HS-27A (cell line): ENCODE results near the gene RAN.
"Not testable (repeated sequence)": the region's sequence is repeated elsewhere in the genome, so short reads cannot be mapped to it uniquely, and the experiment has no call there.

Experiments used
- DNase-seq: peaks from one replicate; pipeline ENCODE4 v3.0.0-alpha.2; 2012; ENCODE audit warnings: low read depth, missing footprints

The RAN gene

DNA sequence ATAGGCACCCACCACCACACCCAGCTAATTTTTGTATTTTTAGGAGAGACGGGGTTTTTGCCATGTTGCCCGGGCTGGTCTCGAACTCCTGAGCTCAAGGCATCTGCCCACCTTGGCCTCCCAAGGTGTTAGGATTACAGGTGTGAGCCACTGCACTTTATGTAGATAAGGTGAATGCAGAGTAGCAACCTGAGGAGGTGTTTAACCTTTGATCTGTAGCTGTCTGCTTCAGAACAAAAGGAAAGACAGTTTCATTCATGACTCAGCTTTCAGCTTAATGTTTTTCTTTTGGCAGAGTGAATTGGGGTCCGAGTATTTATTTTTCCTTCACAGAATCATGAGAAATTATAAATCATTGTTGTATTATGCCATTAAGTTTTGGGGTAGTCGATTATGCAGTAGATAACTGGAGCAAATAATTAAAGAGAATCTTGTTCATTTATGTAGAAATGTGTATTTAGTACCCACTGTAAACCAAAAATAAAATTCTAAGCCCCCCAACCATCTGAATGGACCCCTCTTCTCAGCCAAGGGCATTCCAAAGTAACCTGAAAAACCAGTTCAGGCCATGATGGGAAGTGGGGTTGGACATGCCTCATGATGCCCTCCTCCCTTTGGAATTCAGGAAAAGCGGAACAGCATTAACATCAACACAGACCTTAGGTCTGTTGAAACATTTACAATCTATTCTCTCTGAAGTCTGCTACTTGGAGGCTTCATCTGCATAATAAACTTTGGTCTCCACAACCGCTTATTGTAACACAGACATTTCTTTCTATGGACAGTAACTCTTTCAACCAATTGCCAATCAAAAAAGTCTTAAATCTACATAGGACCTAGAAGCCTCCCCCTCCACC lies 22.1 kb upstream of the RAN start:
- no peak for DNase-seq

DNA sequence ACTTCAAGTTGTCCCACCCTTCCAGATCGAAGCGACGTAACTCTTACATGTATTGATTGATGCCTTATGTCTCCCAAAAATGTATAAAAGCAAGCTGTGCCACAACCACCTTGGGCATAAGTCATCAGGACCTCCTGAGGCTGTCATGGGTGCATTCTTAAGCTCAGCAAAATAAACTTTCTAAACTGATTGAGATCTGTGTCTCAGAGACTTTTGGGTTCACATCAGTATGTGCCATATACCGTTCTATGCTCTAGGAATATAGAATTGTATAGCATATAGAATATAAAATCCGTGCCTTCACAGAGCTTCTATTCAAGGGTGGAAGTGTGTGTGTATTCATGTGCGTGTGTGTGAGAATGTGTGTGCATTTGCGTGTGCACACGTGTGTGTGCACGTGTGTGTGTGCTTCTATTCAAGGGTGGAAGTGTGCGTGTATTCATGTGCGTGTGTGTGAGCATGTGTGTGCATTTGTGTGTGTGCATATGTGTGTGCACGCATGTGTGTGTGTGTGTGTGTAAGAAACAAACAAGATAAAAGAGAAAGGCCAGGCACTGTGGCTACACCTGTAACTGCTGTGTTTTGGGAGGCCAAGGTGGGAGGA lies 21.3 kb upstream of the RAN start:
- no peak for DNase-seq

DNA sequence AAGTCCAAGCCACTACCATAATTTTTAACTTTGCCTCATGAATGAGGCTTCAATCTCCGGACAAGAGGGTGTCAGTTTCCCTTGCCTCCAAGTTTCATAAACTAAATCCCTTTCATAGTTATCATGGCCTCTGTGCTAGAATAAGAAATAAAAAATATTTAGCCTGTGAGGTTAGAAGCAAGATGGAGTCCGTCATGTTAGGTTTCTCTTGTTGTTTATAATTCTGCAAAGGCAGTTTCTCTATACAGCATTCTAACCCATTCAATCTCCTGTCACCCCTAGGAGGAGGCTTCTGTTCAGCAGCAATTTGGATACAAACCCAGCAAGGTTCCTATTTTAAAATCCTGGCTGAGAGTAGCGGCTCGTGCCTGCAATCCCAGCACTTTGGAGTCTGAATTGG lies 15.8 kb upstream of the RAN start:
- DNase-seq = no peak

DNA sequence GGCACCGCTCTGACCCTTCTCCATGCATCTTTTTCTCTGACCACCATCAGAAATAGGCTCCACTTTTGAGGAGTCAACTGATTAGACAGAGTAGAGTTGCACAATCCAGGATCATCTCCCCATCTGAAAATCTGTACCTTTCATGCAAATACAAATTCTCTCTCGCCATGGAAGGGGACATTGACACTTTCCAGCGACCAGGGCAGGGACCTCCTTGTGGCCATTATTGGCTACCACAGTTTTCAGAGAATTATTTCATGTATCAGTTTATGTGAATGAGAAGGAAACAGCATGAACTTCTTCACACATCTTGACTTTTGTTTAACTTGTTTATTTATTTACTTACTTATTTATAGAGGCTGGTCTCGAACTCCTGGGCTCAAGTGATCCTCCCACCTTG lies 13.8 kb upstream of the RAN start:
- no peak for DNase-seq

DNA sequence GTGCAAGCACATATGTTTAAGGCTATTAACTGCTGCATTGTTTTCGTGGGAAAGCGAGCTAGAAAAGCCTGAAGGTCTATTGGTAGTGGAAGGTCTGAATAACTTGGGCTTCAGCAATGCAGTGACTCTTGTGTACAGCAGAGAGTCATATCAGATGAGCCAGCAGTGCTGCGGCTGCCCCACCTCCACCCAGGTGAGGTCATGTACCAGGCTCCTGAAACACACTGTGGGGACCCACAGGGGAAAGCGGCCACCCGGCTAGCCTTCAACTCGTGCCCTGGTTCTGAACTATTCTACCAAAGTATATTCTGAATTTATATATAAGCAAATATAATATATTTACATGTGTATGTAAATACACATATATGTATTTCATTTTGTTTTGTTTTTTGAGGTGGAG lies 12.7 kb upstream of the RAN start:
- DNase-seq = no peak

DNA sequence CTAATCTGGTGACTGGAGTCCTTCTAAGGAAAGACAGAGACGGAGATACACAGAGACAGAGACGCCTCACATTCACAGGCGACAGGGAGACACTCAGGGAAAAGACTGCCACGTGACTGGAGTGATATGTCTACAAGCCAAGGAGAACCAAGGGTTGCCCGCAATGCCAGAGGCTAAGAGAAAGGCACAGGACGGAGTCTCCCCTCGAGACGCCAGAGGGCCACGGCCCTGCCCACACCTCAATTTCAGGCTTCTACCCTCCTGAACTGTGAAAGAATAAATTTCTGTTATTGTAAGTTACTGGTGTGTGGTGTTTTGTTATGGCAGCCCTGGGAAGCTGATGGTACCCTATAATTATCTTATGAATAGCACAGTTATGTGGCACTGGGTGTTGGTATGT lies 11.6 kb upstream of the RAN start:
- no peak for DNase-seq

DNA sequence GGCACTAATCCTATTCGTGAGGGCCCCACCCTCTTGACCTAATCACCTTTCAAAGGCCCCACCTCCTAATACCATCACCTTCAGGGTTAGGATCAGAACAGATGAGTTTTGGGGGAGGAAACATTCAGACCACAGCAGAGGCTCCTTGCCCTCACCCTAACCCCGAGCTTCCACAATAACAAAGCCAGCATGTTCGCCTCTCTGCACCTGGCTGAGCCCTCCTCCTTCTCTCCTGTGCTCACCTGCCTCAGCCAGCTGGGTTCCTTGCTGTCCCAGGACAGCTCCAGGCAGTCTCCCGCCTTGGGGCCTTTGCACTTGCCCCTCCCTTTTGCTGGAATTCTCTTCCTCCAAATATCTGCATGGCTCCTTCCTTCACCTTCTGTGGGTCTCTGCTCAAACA lies 9.7 kb upstream of the RAN start:
- no peak for DNase-seq

DNA sequence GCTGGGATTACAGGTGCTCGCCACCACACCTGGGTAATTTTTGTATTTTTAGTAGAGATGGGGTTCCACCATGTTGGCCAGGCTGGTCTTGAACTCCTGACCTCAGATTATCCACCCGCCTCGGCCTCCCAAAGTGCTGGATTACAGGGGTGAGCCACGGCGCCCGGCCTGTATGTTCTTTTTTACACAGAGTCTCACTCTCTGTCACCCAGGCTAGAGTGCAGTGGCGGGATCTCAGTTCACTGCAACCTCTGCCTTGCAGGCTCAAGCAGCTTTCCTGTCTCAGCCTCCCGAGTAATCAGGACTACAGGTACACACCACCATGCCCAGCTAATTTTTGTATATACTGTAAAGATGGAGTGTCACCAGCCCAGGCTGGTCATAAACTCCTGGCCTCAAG lies 9.1 kb upstream of the RAN start:
- DNase-seq = not testable (repeated sequence)

DNA sequence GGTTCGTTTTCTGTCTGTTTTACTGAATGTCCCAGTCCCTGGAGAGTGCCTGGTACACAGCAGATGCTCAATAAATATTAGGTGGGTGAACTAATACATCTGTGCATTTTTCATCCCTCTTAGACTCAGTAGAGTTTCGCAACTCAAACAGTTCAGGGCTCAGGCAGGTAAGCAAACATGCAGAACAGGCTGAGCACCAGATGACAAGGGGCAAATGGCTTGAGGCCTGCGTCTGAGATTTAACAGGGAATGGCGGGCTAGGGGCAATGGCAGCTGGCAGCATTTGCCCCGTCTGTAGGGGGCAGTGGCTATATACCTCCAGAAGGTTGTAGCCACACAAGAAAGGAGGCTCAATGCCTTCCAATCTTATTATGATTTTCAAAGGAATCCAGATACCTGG lies 8.6 kb upstream of the RAN start:
- no peak for DNase-seq

DNA sequence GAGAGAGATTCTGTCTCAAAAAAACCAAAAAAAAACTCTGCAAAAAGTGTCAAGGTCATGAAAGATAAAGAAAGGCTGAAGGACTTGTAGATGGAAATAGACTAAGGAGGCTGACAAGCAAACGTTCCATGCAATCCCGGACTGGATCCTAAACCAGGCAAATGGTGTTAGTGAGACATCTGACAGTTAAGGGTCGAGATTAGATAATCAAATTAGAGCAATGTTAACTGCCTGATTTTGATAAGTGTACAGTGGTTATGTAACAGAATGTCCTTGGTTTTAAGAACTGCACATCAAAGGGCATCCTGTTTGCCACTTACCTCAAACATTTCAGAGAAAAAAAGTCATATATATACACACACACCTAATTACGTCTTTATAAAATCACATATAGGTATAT lies 3.5 kb upstream of the RAN start:
- DNase-seq = no peak

DNA sequence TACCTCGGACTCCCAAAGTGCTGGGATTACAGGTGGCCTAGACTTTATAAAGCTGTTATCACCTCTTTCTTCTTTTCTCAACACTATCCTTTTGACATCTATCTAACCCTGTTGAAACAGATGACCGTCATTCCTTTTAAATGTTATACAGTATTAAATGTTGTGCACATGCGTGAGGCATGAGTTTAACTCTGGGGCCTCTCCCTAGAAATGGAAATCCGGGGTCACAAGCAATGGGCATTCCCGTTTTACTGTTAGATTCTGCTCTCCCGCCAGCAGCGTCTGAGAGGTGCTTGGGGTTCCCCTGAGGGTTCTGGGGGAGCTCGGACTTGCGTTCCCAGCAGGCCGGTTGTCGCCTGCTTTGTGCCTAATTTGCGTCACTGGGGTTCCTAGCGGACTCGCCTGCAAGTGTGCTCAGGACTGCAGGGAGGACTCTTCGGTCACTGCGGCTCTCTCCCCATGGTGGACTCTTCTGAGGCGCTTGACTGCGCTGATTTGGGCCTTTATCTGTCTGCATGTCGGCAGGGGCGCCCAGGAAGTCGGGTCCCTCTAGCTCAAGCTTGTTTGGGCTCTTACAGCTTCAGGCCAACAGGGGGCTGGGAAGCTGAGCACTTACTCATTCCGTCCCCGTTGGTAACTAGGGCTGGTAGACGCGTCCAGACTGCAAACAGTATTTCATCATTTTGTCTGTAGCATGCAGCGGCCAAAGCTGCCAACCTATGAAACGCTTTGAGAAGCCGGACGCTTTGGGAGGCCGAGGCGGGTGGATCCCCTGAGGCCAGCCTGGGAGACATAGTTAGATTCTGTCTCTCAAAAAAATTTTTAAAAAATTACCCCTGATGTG lies 1.2 kb upstream of the RAN start:
- no peak for DNase-seq

DNA sequence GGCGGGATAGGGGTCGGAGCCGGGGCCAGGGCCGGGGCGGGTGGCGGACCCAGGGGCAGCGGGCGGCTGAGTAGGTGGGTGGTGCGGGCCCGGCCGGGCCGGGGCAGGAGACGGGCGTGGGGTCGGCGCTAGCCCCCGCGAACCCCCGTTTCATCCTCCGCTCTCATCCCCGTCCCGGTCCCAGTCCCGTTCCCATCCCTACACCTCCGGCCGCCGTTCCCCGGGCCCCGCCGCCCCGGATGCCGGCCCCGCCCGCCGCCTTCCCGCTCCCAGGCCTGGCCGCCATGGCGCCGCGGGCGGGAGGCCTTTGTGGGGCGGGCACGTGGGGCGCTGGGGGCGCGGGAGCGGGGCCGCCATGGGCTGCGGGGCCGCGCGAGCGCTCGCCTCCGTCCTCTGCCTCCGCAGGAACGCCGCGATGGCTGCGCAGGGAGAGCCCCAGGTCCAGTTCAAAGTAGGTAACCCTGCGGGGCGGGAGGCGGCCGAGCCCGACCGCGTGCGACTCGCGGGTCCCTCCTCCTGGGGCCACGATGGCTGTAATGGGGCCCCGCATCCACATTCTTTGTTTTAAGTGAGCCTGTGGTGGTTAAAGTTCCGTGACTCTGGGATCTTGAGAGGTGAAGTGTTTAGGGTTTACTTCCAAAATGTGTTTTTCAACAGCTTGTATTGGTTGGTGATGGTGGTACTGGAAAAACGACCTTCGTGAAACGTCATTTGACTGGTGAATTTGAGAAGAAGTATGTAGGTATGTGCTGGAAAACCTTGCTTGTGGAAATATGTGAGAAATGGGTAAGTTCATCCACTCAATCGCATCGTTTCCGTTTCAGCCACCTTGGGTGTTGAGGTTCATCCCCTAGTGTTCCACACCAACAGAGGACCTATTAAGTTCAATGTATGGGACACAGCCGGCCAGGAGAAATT lies 572 bp downstream of the RAN start:
- no peak for DNase-seq

DNA sequence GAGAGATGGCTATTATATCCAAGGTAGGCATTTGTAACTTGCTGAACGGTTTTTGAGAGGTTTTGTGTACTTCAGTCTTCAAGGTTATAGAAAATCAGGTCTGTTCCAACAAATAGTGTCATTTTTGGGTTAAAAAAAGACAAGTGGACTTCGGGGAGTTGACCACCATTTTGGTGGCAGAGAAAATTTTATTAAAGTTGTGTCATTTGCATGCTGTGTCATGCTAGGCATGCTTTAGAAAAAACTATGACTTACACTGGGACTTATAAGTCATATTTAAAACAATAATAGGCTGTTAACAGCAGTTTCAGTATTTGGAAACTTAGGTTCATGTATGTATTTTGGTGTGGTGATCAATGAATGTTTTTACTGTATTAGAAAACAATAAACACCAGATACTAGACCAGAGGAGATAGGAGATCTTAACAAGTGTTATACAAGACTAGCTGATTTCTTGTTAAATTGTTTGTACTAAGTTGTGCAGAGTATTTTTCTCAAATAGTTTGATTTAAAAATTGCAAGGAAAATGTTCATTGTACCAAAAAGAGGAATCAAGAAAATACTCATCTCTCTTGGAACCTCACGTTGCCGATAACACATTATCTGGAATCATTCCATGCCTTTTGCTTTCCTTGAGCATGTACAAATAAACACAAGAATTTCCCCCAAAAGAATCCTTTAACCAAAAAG lies 1.4 kb downstream of the RAN start:
- no peak for DNase-seq

DNA sequence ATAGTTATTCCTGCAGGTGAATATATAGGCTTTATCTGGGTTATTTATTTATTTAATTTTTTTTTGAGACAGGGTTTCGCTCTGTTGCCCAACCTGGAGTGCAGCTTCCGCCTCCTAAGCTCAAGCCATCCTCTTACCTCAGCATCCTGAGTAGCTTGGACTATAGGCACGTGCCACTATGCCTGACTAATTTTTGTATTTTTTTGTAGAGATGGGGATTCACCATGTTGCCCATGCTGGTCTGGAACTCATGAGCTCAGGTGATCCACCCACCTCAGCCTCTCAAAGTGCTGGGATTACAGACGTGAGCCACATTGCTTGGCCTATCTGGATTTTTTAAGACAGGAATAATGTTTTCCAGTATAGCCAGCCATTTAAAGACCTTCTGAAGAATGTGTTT lies 2.0 kb downstream of the RAN start:
- no peak for DNase-seq

DNA sequence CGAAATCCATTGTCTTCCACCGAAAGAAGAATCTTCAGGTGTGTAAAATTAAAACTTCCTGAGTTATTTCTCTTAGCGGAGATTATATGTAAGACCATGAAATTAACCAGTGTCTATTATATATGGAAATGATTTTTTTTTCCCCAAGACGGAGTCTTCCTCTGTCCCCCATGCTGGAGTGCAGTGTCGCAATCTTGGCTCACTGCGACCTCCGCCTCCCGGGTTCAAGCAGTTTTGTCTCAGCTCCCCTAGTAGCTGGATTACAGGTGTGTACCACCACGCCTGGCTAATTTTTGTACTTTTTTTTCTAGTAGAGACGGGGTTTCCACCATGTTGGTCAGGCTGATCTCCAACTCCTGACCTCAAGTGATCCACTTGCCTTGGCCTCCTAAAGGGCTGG lies 2.8 kb downstream of the RAN start:
- DNase-seq = no peak

DNA sequence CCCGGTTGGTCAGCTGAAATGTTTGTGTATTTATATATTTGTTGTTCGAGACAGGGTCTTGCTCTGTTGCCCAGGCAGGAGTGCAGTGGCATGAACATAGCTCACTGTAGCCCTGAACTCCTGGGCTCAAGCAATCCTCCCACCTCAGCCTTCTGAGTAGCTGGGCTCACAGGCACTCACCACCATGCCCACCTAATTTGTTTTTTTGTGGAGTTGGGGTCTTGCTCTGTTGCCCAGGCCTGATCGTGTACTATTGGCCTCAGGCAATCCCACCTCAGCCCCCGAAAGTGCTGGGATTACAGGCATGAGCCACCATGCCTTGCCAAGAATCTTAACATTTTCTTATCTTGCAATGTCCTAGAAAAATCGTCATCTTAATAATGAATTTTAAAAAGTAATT lies 3.3 kb downstream of the RAN start:
- no peak for DNase-seq

DNA sequence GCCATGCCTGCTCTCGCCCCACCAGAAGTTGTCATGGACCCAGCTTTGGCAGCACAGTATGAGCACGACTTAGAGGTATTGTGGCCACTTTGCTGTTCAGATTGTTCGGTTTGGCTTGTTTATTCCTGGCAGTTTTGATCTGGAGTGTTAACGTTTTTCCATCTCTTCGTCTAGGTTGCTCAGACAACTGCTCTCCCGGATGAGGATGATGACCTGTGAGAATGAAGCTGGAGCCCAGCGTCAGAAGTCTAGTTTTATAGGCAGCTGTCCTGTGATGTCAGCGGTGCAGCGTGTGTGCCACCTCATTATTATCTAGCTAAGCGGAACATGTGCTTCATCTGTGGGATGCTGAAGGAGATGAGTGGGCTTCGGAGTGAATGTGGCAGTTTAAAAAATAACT lies 3.8 kb downstream of the RAN start:
- DNase-seq = not testable (repeated sequence)

DNA sequence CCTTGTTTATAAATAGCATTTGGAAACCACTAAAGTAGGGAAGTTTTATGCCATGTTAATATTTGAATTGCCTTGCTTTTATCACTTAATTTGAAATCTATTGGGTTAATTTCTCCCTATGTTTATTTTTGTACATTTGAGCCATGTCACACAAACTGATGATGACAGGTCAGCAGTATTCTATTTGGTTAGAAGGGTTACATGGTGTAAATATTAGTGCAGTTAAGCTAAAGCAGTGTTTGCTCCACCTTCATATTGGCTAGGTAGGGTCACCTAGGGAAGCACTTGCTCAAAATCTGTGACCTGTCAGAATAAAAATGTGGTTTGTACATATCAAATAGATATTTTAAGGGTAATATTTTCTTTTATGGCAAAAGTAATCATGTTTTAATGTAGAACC lies 4.4 kb downstream of the RAN start:
- no peak for DNase-seq

DNA sequence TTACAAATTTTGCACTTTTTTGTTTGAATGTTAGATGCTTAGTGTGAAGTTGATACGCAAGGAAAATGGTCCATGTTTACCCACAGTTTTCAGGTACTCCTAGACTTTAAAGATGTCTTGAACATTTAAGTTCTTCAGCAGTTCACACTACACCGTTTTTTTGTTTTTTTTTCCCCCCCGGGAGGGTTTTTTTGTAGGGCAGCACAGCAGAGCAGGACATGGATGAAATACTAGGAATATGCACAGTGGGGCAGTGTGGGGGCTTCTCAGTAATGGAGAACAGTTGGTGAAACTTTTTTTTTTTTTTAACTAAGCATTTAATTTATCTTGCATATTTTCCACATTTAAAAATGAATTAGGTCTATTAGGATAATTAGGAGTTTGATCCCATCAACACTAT lies 4.9 kb downstream of the RAN start:
- DNase-seq = no peak

DNA sequence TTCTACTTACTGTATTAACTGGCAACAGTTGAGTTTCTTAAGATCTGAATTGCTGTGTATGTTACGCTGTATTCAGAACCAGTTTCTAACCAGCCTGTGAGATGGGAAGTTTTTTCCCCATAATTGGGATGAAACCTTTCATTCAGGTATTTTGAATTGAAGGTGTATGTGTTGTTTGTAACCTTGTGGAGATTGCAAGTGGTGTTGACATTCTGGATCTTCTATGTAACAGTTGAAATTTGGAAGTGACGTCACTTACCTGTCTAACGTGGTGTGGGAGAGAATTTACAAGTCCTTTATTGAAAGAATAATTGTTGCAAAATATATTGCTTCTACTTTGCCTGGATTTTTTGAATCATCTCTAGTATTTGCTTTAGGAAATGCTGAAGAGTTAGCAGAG lies 5.5 kb downstream of the RAN start:
- DNase-seq = no peak
